Neural cell (in vitro differentiated cells): ENCODE results near the gene LDB3. TPM values are rescaled to one million over a fixed set of nuclear protein-coding genes. Genes with fewer than 3 reads are reported as not detected.

Source experiments
- H2AFZ ChIP-seq: fragments of 200-600, 300-800 bp; sonication (generic), shearing (Covaris generic); 2 replicates; pipeline ENCODE4 v1.6.0; 2014; ENCODE audit warnings: low read depth, mild to moderate bottlenecking, antibody characterized with exemption, low read length, moderate library complexity
- H3F3A ChIP-seq: fragments of 200-600 bp; shearing (Covaris generic); 2 replicates; pipeline ENCODE4 v1.6.1; 2016; ENCODE audit warnings: mild to moderate bottlenecking, moderate library complexity, mixed read lengths, antibody characterized with exemption, low read length; ENCODE audit not compliant: insufficient read depth, poor library complexity, severe bottlenecking
- H3K27ac ChIP-seq: fragments of 200-600, 300-800 bp; sonication (generic), shearing (Covaris generic); 2 replicates; pipeline ENCODE4 v1.5.1; 2014; ENCODE audit warnings: mild to moderate bottlenecking, low read length, moderate library complexity
- H3K27me3 ChIP-seq: fragments of 300-800, 200-600 bp; sonication (generic), shearing (Covaris generic); 2 replicates; pipeline ENCODE4 v1.6.0; 2014; ENCODE audit warnings: mild to moderate bottlenecking, low read depth, low read length, moderate library complexity; ENCODE audit not compliant: insufficient read depth
- H3K36me3 ChIP-seq: fragments of 300-800, 200-600 bp; sonication (generic), shearing (Covaris generic); 2 replicates; pipeline ENCODE4 v1.5.1; 2014; ENCODE audit warnings: mild to moderate bottlenecking, antibody characterized with exemption, low read length, moderate library complexity; ENCODE audit not compliant: insufficient read depth
- H3K4me2 ChIP-seq: fragments of 300-800, 200-600 bp; sonication (generic), shearing (Covaris generic); 2 replicates; pipeline ENCODE4 v1.6.0; 2014; ENCODE audit warnings: mild to moderate bottlenecking, low read length
- H3K4me3 ChIP-seq: fragments of 300-800, 200-600 bp; sonication (generic), shearing (Covaris generic); 2 replicates; pipeline ENCODE4 v1.5.1; 2014; ENCODE audit warnings: mild to moderate bottlenecking, low read length, moderate library complexity
- H3K79me2 ChIP-seq: fragments of 200-600 bp; shearing (Covaris generic); replicated peaks from 2 replicates; pipeline ENCODE4 v1.6.0; 2014; ENCODE audit warnings: mild to moderate bottlenecking, low read length, moderate library complexity; ENCODE audit not compliant: insufficient read depth
- H3K9ac ChIP-seq: fragments of 300-800, 200-600 bp; sonication (generic), shearing (Covaris generic); 2 replicates; pipeline ENCODE4 v1.6.1; 2016; ENCODE audit warnings: mild to moderate bottlenecking, low read length, mixed read lengths
- H3K9me2 ChIP-seq: fragments of 200-600 bp; shearing (Covaris generic); 2 replicates; pipeline ENCODE4 v1.6.1; 2016; ENCODE audit warnings: mild to moderate bottlenecking, low read length, mixed read lengths; ENCODE audit not compliant: insufficient read depth
- H3K9me3 ChIP-seq: fragments of 200-600, 300-800 bp; sonication (generic), shearing (Covaris generic); 2 replicates; pipeline ENCODE4 v1.6.1; 2016; ENCODE audit warnings: mild to moderate bottlenecking, mixed run types, low read length, moderate library complexity, mixed read lengths
- H4K20me1 ChIP-seq: fragments of 200-600 bp; shearing (Covaris generic); 2 replicates; pipeline ENCODE4 v1.6.1; 2016; ENCODE audit warnings: mild to moderate bottlenecking, mixed run types; ENCODE audit not compliant: insufficient read depth
- CTCF ChIP-seq: fragments of 450-650 bp; IDR thresholded peaks from 2 replicates; pipeline ENCODE4 v1.5.1; 2014; ENCODE audit warnings: antibody characterized with exemption, mild to moderate bottlenecking, moderate library complexity; ENCODE audit not compliant: poor library complexity, severe bottlenecking
- EP300 ChIP-seq: fragments of 450-650 bp; conservative IDR thresholded peaks from 2 replicates; pipeline ENCODE4 v1.6.1; 2014; ENCODE audit warnings: antibody characterized with exemption, mild to moderate bottlenecking, moderate library complexity; ENCODE audit not compliant: poor library complexity, severe bottlenecking
- EZH2 ChIP-seq: fragments of 200-600, 300-800 bp; shearing (Covaris generic), sonication (generic); IDR thresholded peaks from 2 replicates; pipeline ENCODE4 v1.6.1; 2014; ENCODE audit warnings: antibody characterized with exemption, low read length, borderline replicate concordance, mild to moderate bottlenecking; ENCODE audit not compliant: insufficient read depth, poor library complexity, severe bottlenecking
- MXI1 ChIP-seq: fragments of 450-650 bp; conservative IDR thresholded peaks from 2 replicates; pipeline ENCODE4 v1.6.1; 2014; ENCODE audit warnings: antibody characterized with exemption, mild to moderate bottlenecking; ENCODE audit not compliant: poor library complexity, severe bottlenecking
- POLR2AphosphoS5 ChIP-seq: IDR thresholded peaks from 2 replicates; pipeline ENCODE4 v1.6.1; 2012
- RAD21 ChIP-seq: fragments of 450-650 bp; conservative IDR thresholded peaks from 2 replicates; pipeline ENCODE4 v1.6.1; 2014; ENCODE audit warnings: antibody characterized with exemption, mild to moderate bottlenecking, moderate library complexity
- REST ChIP-seq: IDR thresholded peaks from 2 replicates; pipeline ENCODE4 v1.6.1; 2012; ENCODE audit warnings: borderline replicate concordance
- SMC3 ChIP-seq: fragments of 450-650 bp; conservative IDR thresholded peaks from 2 replicates; pipeline ENCODE4 v1.6.1; 2014; ENCODE audit warnings: antibody characterized with exemption, mild to moderate bottlenecking, moderate library complexity; ENCODE audit not compliant: poor library complexity
- TAF1 ChIP-seq: IDR thresholded peaks from 2 replicates; pipeline ENCODE4 v1.6.1; 2012; ENCODE audit warnings: low read depth
- polyA plus RNA-seq: library from polyadenylated mRNA; depleted of rRNA; stranded (reverse); fragments of >200 nt; gene quantifications from 2 replicates; pipeline ENCODE4 v1.2.3, GENCODE V29; 2014

The LDB3 gene
- polyA plus RNA-seq, 1 donor from 2014 or later = 0.12 TPM

- no peaks in the 10 kb centered on the region for H3K79me2 ChIP-seq
- H3K4me2 ChIP-seq = no peak overlapping the region
- H3K27ac ChIP-seq = no peak overlapping the region
- no peaks in the 10 kb centered on the region for H3K9me2 ChIP-seq
- no peak overlapping the region for H3K9ac ChIP-seq
- H4K20me1 ChIP-seq = no peaks in the 10 kb centered on the region
- H3K4me3 ChIP-seq = no peak overlapping the region
- no peaks in the 10 kb centered on the region for H3K36me3 ChIP-seq
- TF ChIP-seq MXI1 (no peak), EZH2 (no peak), CTCF (no peak), SMC3 (no peak), TAF1 (no peak)
- no peak overlapping the region for H2AFZ ChIP-seq
- H3F3A ChIP-seq = no peaks in the 10 kb centered on the region
- no peaks in the 10 kb centered on the region for H3K27me3 ChIP-seq
- H3K9me3 ChIP-seq = no peaks in the 10 kb centered on the region
Observed at GRCh38 chr10:86655173-86655540, 13.2 kb upstream of the LDB3 start.

- H3K36me3 ChIP-seq = no peaks in the 10 kb centered on the region
- no peak overlapping the region for H3K4me3 ChIP-seq
- H3K27me3 ChIP-seq = no peaks in the 10 kb centered on the region
- no peak overlapping the region for H3K9ac ChIP-seq
- H2AFZ ChIP-seq = no peak overlapping the region
- H3F3A ChIP-seq = no peaks in the 10 kb centered on the region
- no peaks in the 10 kb centered on the region for H3K9me3 ChIP-seq
- TF ChIP-seq POLR2AphosphoS5 (no peak), REST (no peak), TAF1 (no peak), CTCF (no peak), RAD21 (no peak), EZH2 (no peak), MXI1 (no peak), EP300 (no peak), SMC3 (no peak)
- H3K79me2 ChIP-seq = no peaks in the 10 kb centered on the region
- H4K20me1 ChIP-seq = no peaks in the 10 kb centered on the region
- no peak overlapping the region for H3K4me2 ChIP-seq
- no peak overlapping the region for H3K27ac ChIP-seq
- no peaks in the 10 kb centered on the region for H3K9me2 ChIP-seq
Observed at GRCh38 chr10:86655596-86655995, 12.7 kb upstream of the LDB3 start.
